ENCODE results near the gene SPPL2C.

- no peak for TF ChIP-seq ZNF423 (CRISPR knock-in tag; IDR thresholded peaks at IDR 0.05)
- no peak for TF ChIP-seq ZBTB43 (CRISPR knock-in tag; IDR thresholded peaks at IDR 0.05)
- no peak for TF ChIP-seq FOXJ3 (CRISPR knock-in tag; IDR thresholded peaks at IDR 0.05; ENCODE audit: borderline replicate concordance)
- TF ChIP-seq CTCF (IDR thresholded peaks at IDR 0.05): no peak
- no peak for TF ChIP-seq TCF7 (CRISPR knock-in tag; IDR thresholded peaks at IDR 0.05; ENCODE audit: low read depth)
- no peak for TF ChIP-seq NR3C1 (CRISPR knock-in tag; conservative IDR thresholded peaks at IDR 0.05; ENCODE audit: low read depth)
- TF ChIP-seq MXD4 (CRISPR knock-in tag; IDR thresholded peaks at IDR 0.05; ENCODE audit: borderline replicate concordance): no peak
- no peak for TF ChIP-seq KAT7 (CRISPR knock-in tag; IDR thresholded peaks at IDR 0.05; ENCODE audit: borderline replicate concordance)
- no peak for TF ChIP-seq CREB1 (CRISPR knock-in tag; IDR thresholded peaks at IDR 0.05)
- no peak for TF ChIP-seq JAZF1 (CRISPR knock-in tag; IDR thresholded peaks at IDR 0.05)
- TF ChIP-seq RELA (CRISPR knock-in tag; IDR thresholded peaks at IDR 0.05; ENCODE audit: borderline replicate concordance): no peak
- no peak for TF ChIP-seq ATF1 (CRISPR knock-in tag; IDR thresholded peaks at IDR 0.05)
- TF ChIP-seq ATF2 (CRISPR knock-in tag; IDR thresholded peaks at IDR 0.05; ENCODE audit: borderline replicate concordance, low read depth): no peak
These were observed 5.8 kb downstream of the SPPL2C start for GRCh38 chr17:45850468-45850867.
